IPS-11a (cell line): Measurements from ENCODE around the gene IFRD2.

Experiments used
- H3K4me3 ChIP-seq: one replicate; pipeline ENCODE4 v1.5.1; 2013; ENCODE audit warnings: low read depth, low read length, control low read depth

IFRD2 gene

GRCh38 chr3:50302095-50303012 is 10.1 kb upstream of the IFRD2 start:
- H3K4me3 ChIP-seq = no peak overlapping the region

- H3K4me3 ChIP-seq = no peak overlapping the region
Observed at GRCh38 chr3:50300681-50301254, 8.5 kb upstream of the IFRD2 start.

GRCh38 chr3:50299929-50300680 is 7.9 kb upstream of the IFRD2 start:
- peak overlapping the region; percentile 10 for H3K4me3 ChIP-seq

- H3K4me3 ChIP-seq = peak overlapping the region; percentile 10
Observed at GRCh38 chr3:50299638-50299928, 7.4 kb upstream of the IFRD2 start.

- peak within 1 kb of the TSS; percentile 86 for H3K4me3 ChIP-seq
Observed at GRCh38 chr3:50298836-50299637, 6.8 kb upstream of the IFRD2 start, which contains the start of the genes HYAL3 and NAA80. Gene HYAL3, minus strand, starts transcription at chr3:50299405. Its CDS starts 3,803 bp downstream, at chr3:50295602. Gene NAA80, minus strand, starts transcription at chr3:50299405. Its CDS starts 1,942 bp downstream, at chr3:50297463.

- peak overlapping the region; percentile 86 for H3K4me3 ChIP-seq
Observed at GRCh38 chr3:50297896-50298725, 5.9 kb upstream of the IFRD2 start.

GRCh38 chr3:50297384-50297775 is 5.2 kb upstream of the IFRD2 start:
- no peak overlapping the region for H3K4me3 ChIP-seq

GRCh38 chr3:50296721-50297383 is 4.6 kb upstream of the IFRD2 start:
- no peak overlapping the region for H3K4me3 ChIP-seq

GRCh38 chr3:50295553-50296431 is 3.6 kb upstream of the IFRD2 start:
- no peak overlapping the region for H3K4me3 ChIP-seq

- H3K4me3 ChIP-seq = no peak overlapping the region
Observed at GRCh38 chr3:50294492-50295403, 2.5 kb upstream of the IFRD2 start.

GRCh38 chr3:50294089-50294488 is 1.9 kb upstream of the IFRD2 start:
- no peak overlapping the region for H3K4me3 ChIP-seq

GRCh38 chr3:50293079-50293801 is 1.0 kb upstream of the IFRD2 start:
- no peak overlapping the region for H3K4me3 ChIP-seq

GRCh38 chr3:50290161-50290641 is 2.0 kb downstream of the IFRD2 start:
- H3K4me3 ChIP-seq = no peak overlapping the region

- H3K4me3 ChIP-seq = no peak overlapping the region
Observed at GRCh38 chr3:50289130-50289529, 3.1 kb downstream of the IFRD2 start.

- no peak overlapping the region for H3K4me3 ChIP-seq
Observed at GRCh38 chr3:50288387-50289007, 3.7 kb downstream of the IFRD2 start.

- no peak overlapping the region for H3K4me3 ChIP-seq
Observed at GRCh38 chr3:50287262-50287661, 5.0 kb downstream of the IFRD2 start.
